Upper lobe of right lung (tissue), 1 donor: ENCODE measurements around the gene PPP4C. TPM values are rescaled to one million over a fixed set of nuclear protein-coding genes. Genes with fewer than 3 reads are reported as not detected.

Source experiments
- ATAC-seq: fragments of 200-7000 bp; cut with Tn5 transposase; one replicate; pipeline ENCODE4 v1.9.1; 2020; ENCODE audit warnings: mild to moderate bottlenecking, moderate library complexity
- DNase-seq: peaks from one replicate; pipeline ENCODE4 v3.0.0-alpha.2; 2020
- H3K27ac ChIP-seq: fragments of 200-600 bp; one replicate; pipeline ENCODE4 v1.8.0; 2022
- H3K27me3 ChIP-seq: fragments of 200-600 bp; one replicate; pipeline ENCODE4 v1.8.0; 2022; ENCODE audit warnings: mild to moderate bottlenecking
- H3K36me3 ChIP-seq: fragments of 200-600 bp; one replicate; pipeline ENCODE4 v1.8.0; 2022
- H3K4me1 ChIP-seq: fragments of 200-600 bp; one replicate; pipeline ENCODE4 v1.8.0; 2022
- H3K4me3 ChIP-seq: fragments of 200-600 bp; one replicate; pipeline ENCODE4 v1.8.0; 2022; ENCODE audit warnings: mild to moderate bottlenecking
- H3K9me3 ChIP-seq: fragments of 200-600 bp; one replicate; pipeline ENCODE4 v1.8.0; 2022
- CTCF ChIP-seq: fragments of 200-600 bp; IDR thresholded peaks from one replicate; pipeline ENCODE4 v1.8.0; 2022; ENCODE audit warnings: antibody characterized with exemption
- intact Hi-C: fragments of 100-400 bp; cut with DNase I; formaldehyde crosslinking; loops from one replicate; pipeline ENCODE4 v1.11.0; 2022
- total RNA-seq: library from RNA; stranded (reverse); fragmentation: NEBNext Ultra II Directional; extraction: Animal tissue kit (Norgen Biotek cat#: 25700); gene quantifications from one replicate; pipeline ENCODE4 v1.2.1, GENCODE V29; 2021
- donor health status: DM: no; HTN: yes; CAD: no; lungs with severe emphysema.

The PPP4C gene
- total RNA-seq, 1 donor from 2014 or later = 74.2 TPM

DNA sequence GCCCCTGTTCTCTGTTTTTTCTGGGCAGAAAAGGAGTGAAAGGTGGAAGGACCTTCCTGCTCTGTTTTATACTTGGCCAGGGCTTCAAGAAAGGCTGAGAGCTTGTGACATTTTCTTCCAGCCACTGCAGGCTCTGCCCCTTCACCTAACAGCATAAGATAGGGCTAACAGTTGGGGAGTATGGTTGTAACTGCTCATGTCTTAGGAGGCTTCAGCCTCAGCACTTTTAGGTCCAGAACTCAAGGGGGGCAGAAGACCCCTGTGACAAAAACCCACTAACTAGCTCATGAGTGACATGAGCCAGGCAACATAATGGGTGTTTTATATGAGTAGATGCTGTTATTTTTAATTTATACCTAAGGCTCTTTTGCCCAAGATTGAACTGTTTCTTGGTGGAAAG, 5.3 kb upstream of the PPP4C start:
- no peak overlapping the region for H3K27ac ChIP-seq
- H3K36me3 ChIP-seq = peaks cover 64% of the 10 kb centered on the region
- DNase-seq (no peak), ATAC-seq (no peak)
- intact Hi-C loops = no loop called here
- no peak for TF ChIP-seq CTCF
- H3K9me3 ChIP-seq = no peaks in the 10 kb centered on the region
- H3K27me3 ChIP-seq = no peaks in the 10 kb centered on the region
- H3K4me3 ChIP-seq = no peak overlapping the region
- peaks cover 38% of the 10 kb centered on the region for H3K4me1 ChIP-seq

- DNase-seq = no peak
- no peak for TF ChIP-seq CTCF
- intact Hi-C loops = no loop called here
- Histone ChIP-seq H3K27me3 (no peaks in the 10 kb centered on the region), H3K36me3 (peaks cover 50% of the 10 kb centered on the region), H3K4me1 (peaks cover 22% of the 10 kb centered on the region), H3K27ac (peak overlapping the region; percentile 95), H3K9me3 (no peaks in the 10 kb centered on the region), H3K4me3 (peak overlapping the region; percentile 99)
- peak; percentile 33 for ATAC-seq
Measured at GRCh38 chr16:30076276-30076791, 540 bp downstream of the PPP4C start.

DNA sequence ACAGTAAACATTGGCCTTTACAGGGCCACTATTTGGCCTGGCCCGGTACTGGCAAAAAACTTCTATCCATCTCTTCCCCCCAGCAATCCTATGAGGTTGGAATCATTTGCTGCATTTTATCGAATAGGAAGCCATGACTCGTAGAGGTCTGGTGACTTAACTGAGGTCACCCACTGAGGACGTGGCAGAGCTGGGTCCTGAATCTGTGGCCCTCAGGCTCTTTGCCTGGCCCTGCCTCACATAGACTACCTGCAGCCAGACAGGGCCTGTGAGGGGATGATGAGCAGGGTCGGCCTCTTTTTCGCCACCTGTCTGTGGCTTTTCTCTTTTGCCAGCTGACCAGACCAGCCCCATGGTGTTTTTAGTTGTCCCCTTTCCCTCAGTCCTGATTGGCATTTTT, 1.9 kb downstream of the PPP4C start:
- DNase-seq (no peak), ATAC-seq (no peak)
- H3K9me3 ChIP-seq = no peaks in the 10 kb centered on the region
- H3K27me3 ChIP-seq = no peaks in the 10 kb centered on the region
- H3K27ac ChIP-seq = no peak overlapping the region
- peaks cover 22% of the 10 kb centered on the region for H3K4me1 ChIP-seq
- intact Hi-C loops = no loop called here
- H3K4me3 ChIP-seq = no peak overlapping the region
- no peak for TF ChIP-seq CTCF
- H3K36me3 ChIP-seq = peaks cover 49% of the 10 kb centered on the region

- no peak for TF ChIP-seq CTCF
- no peak for ATAC-seq
- Histone ChIP-seq H3K4me3 (no peak overlapping the region), H3K36me3 (peaks cover 54% of the 10 kb centered on the region), H3K27ac (no peak overlapping the region), H3K9me3 (no peaks in the 10 kb centered on the region), H3K27me3 (no peaks in the 10 kb centered on the region), H3K4me1 (peaks cover 22% of the 10 kb centered on the region)
- no peak for DNase-seq
- intact Hi-C loops = no loop called here
Measured at GRCh38 chr16:30078744-30079143, 3.0 kb downstream of the PPP4C start.

GRCh38 chr16:30079480-30079879, 3.7 kb downstream of the PPP4C start:
- Histone ChIP-seq H3K4me1 (peaks cover 22% of the 10 kb centered on the region), H3K9me3 (no peaks in the 10 kb centered on the region), H3K27ac (no peak overlapping the region), H3K27me3 (no peaks in the 10 kb centered on the region), H3K4me3 (no peak overlapping the region), H3K36me3 (peaks cover 61% of the 10 kb centered on the region)
- intact Hi-C loops = no loop called here
- TF ChIP-seq CTCF = no peak
- DNase-seq (no peak), ATAC-seq (no peak)

DNA sequence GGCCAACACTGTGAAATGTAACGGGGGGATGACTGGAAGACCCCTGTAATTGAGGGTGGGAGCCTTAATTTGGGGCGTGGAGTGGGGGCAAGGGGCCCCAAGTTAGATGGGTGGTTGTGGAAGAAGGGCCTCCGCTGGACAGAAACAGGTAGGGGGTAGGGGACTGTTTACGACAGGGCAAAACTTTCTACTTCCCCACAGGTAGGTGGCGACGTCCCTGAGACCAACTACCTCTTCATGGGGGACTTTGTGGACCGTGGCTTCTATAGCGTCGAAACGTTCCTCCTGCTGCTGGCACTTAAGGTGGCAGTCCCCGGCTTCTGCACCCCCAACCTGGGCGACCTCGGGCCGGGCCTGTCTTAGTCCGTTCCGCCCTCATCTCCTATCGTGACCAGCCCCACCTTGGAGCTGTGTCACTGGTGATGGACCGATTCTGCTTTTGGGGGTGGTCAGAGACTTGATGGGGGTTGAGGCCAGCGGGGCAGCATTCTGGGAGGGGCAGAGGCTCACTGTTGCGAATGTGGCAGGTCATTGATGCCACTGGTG, 6.8 kb downstream of the PPP4C start:
- Histone ChIP-seq H3K27me3 (no peaks in the 10 kb centered on the region), H3K4me1 (peaks cover 3% of the 10 kb centered on the region), H3K27ac (no peak overlapping the region), H3K36me3 (peaks cover 69% of the 10 kb centered on the region), H3K9me3 (no peaks in the 10 kb centered on the region), H3K4me3 (no peak overlapping the region)
- ATAC-seq (no peak), DNase-seq (no peak)
- no peak for TF ChIP-seq CTCF
- intact Hi-C loops = no loop called here
